ENCODE measurements around the gene OMD.

GRCh38 chr9:92407818-92408217, 16.5 kb downstream of the OMD start:
- no peak for TF ChIP-seq CTCF (conservative IDR thresholded peaks at IDR 0.05; ENCODE audit: low read length)
- TF ChIP-seq EZH2phosphoT487 (IDR thresholded peaks at IDR 0.05; ENCODE audit: borderline replicate concordance, low read depth, low read length) = no peak

Data from OCI-LY7 (cell line).